ENCODE measurements around the gene RAG1. TPM values are rescaled to one million over a fixed set of nuclear protein-coding genes. Genes with fewer than 3 reads are reported as not detected.

The RAG1 gene
- total RNA-seq, result under 0.01 TPM

GRCh38 chr11:36567694-36568093 is at the start of gene RAG1:
RAG1 (plus strand) TSS chr11:36568007; CDS start chr11:36573305, 5,298 bp downstream.
- Histone ChIP-seq H3K36me3 (no peaks in the 10 kb centered on the region), H3K4me1 (no peaks in the 10 kb centered on the region), H3K9me3 (no peaks in the 10 kb centered on the region), H3K27me3 (no peaks in the 10 kb centered on the region), H3K27ac (no peak within 1 kb of the TSS), H3K4me3 (no peak within 1 kb of the TSS)
- intact Hi-C loops (cut with DNase I), result no loop called here
- no peak for TF ChIP-seq CTCF (IDR thresholded peaks at IDR 0.05)
- no peak for DNase-seq (ENCODE audit: low spot score in 2 of 2)

GRCh38 chr11:36530840-36531239 is 37.0 kb upstream of the RAG1 start:
- DNase-seq (ENCODE audit: low spot score in 2 of 2), result no peak
- no peak for TF ChIP-seq CTCF (IDR thresholded peaks at IDR 0.05)
- H3K27ac ChIP-seq, result no peak overlapping the region
- H3K4me3 ChIP-seq, result no peak overlapping the region
- H3K9me3 ChIP-seq, result no peaks in the 10 kb centered on the region
- no peaks in the 10 kb centered on the region for H3K36me3 ChIP-seq
- intact Hi-C loops (cut with DNase I), result no loop called here
- H3K27me3 ChIP-seq, result no peaks in the 10 kb centered on the region
- H3K4me1 ChIP-seq, result no peaks in the 10 kb centered on the region

- Histone ChIP-seq H3K27ac (no peak overlapping the region), H3K4me3 (no peak overlapping the region), H3K4me1 (no peaks in the 10 kb centered on the region), H3K27me3 (no peaks in the 10 kb centered on the region), H3K9me3 (no peaks in the 10 kb centered on the region), H3K36me3 (no peaks in the 10 kb centered on the region)
- TF ChIP-seq CTCF (IDR thresholded peaks at IDR 0.05), result no peak
- intact Hi-C loops (cut with DNase I), result no loop called here
- DNase-seq (ENCODE audit: low spot score in 2 of 2), result no peak
Measured at GRCh38 chr11:36532941-36533601, 34.7 kb upstream of the RAG1 start.

- H3K36me3 ChIP-seq, result no peaks in the 10 kb centered on the region
- no peak for TF ChIP-seq CTCF (IDR thresholded peaks at IDR 0.05)
- DNase-seq (ENCODE audit: low spot score in 2 of 2), result no peak
- H3K27ac ChIP-seq, result no peak overlapping the region
- H3K4me1 ChIP-seq, result no peaks in the 10 kb centered on the region
- H3K27me3 ChIP-seq, result no peaks in the 10 kb centered on the region
- H3K4me3 ChIP-seq, result no peak overlapping the region
- no peaks in the 10 kb centered on the region for H3K9me3 ChIP-seq
- intact Hi-C loops (cut with DNase I), result no loop called here
Measured at GRCh38 chr11:36534276-36534840, 33.4 kb upstream of the RAG1 start.

GRCh38 chr11:36540998-36541397 is 26.8 kb upstream of the RAG1 start:
- H3K4me1 ChIP-seq, result no peaks in the 10 kb centered on the region
- intact Hi-C loops (cut with DNase I), result no loop called here
- no peaks in the 10 kb centered on the region for H3K36me3 ChIP-seq
- no peaks in the 10 kb centered on the region for H3K27me3 ChIP-seq
- H3K27ac ChIP-seq, result no peak overlapping the region
- TF ChIP-seq CTCF (IDR thresholded peaks at IDR 0.05), result no peak
- no peaks in the 10 kb centered on the region for H3K9me3 ChIP-seq
- DNase-seq (ENCODE audit: low spot score in 2 of 2), result no peak
- no peak overlapping the region for H3K4me3 ChIP-seq

Measured in ascending aorta (tissue), 2 donors.